ENCODE data around the gene EFNA2.
"Not testable (repeated sequence)": the region's sequence is repeated elsewhere in the genome, so short reads cannot be mapped to it uniquely, and the experiment has no call there.

EFNA2 gene

GRCh38 chr19:1318678-1319471, 33.2 kb downstream of the EFNA2 start:
- no peak for DNase-seq (ENCODE audit: low read depth)

GRCh38 chr19:1320282-1320650, 34.6 kb downstream of the EFNA2 start:
- DNase-seq (ENCODE audit: low read depth), result not testable (repeated sequence)

DNA sequence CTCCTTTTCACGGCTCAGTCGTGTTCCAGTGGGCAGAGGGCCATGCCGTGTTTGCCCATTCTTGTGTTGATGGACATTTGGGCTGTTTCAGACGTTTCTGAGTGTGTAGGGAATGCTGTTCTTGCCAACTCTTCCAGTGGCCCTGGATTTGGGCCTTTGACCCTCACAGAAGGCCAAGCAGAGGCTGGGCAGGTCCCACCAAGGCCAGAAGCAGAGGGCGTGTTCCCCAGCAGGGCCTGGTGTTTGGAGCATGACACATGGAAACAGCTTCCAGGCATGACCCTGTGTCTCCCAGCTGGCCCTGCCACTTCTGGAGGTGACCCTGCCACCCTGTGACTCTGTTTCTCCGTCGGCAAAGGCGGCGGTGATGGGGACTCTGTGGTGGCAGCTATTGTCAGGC, 35.9 kb downstream of the EFNA2 start:
- DNase-seq (ENCODE audit: low read depth), result no peak

DNA sequence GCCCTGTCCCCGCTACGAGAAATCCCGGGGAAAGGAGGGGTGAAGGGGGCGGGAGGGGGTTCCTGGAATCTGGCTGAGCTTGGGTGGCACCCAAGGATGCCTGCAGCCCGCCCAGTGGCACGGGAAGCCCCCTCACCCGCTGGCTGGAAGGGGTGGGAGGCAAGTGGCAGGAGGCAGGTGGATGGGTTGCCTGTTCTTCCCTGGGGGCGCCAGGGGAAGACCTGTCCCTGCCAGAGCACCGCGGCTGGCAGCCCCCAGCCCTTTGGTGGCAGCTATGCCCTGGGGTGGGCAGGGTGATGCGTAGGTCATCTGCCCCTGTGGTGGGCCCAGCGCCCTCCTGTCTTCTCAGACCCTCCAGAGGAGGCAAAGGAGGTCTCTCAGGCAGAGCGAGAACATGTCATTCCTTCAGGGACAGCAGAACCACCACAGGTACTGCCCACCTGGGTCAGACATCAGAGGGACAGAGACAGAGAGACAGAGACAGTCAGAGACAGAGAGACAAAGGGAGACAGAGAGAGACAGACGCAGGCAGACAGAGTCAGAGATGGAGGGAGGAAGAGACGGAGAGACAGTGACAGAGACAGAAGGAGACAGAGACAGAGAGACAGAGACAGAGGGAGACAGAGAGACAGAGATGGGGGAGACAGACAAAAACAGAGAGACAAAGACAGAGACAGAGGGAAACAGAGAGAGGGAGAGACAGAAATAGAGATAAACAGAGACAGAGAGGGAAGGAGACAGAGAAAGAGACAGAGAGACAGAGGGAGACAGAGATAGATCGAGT, 36.7 kb downstream of the EFNA2 start:
- DNase-seq (ENCODE audit: low read depth), result no peak

DNA sequence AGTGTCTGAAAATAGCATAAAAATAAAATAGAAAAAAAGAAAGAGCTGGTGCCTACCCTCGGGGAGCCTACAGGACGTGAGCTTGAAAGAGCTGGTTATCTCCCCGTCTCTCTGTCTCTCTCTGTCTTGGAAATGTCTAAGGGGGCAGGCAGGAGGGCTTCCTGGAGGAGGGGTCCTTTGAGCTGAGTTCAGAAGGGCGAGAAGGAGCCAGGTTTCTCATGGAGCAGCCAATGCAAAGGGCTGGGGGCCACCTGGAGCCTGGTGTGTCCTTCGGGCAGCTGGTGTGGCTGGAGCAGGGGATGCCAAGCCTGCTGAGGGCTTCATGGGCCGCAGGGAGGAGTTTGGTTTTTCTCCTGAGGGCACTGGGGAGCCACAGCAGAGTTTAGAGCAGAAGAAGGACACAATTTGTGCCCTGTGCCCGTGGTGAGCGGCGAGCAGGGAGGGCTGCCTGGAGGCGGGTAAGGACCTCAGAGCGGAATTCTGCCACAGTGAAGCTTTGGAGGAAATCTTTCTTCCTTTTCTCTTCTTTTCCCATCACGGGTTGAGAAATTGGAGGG, 38.7 kb downstream of the EFNA2 start:
- no peak for DNase-seq (ENCODE audit: low read depth)

- DNase-seq (ENCODE audit: low read depth), result peak; percentile 76
These were observed 39.3 kb downstream of the EFNA2 start for GRCh38 chr19:1324806-1325567.

DNA sequence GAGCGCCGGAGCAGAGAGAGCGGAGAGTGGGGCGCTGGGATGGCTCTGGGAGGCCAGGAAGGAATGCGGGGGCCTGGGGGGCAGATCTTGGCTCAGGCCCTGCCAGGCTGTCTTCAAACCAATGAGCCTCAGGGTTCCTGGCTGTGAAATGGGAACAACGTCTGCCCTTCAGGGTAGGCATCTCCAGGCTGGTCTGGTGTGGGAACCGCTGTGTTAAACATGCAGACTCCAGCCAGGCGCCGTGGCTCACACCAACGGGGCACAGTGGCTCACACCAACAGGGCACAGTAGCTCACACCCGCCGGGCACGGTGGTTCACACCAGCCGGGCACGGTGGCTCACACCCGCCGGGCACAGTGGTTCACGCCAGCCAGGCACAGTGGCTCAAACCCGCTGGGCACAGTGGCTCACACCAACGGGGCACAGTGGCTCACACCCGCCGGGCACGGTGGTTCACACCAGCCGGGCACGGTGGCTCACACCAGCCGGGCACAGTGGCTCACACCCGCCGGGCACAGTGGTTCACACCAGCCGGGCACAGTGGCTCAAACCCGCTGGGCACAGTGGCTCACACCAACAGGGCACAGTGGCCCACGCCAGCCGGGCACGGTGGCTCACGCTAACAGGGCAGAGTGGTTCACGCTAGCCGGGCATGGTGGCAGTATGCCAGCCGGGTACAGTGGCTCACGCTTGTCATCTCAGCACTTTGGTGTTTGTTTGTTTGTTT, 40.1 kb downstream of the EFNA2 start:
- DNase-seq (ENCODE audit: low read depth), result no peak

GRCh38 chr19:1327125-1327524, 41.5 kb downstream of the EFNA2 start:
- DNase-seq (ENCODE audit: low read depth), result no peak

DNA sequence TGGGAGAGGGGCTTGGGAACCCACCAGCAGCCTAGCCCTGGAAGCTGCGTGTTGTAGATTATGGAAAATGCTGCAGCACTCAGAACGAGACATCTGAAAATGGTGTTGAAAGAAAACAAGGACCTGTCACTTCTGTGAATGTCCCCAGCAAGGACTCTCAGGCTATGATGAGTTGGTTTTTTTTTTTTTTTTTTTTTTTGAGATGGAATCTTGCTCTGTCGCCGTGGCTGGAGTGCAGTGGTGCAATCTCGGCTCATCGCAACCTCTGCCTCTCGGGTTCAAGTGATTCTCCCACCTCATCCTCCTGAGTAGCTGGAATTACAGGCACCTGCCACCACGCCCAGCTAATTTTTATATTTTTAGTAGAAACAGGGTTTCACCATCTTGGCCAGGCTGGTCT, 46.5 kb downstream of the EFNA2 start:
- not testable (repeated sequence) for DNase-seq (ENCODE audit: low read depth)

GRCh38 chr19:1336079-1336684, 50.5 kb downstream of the EFNA2 start:
- no peak for DNase-seq (ENCODE audit: low read depth)

DNA sequence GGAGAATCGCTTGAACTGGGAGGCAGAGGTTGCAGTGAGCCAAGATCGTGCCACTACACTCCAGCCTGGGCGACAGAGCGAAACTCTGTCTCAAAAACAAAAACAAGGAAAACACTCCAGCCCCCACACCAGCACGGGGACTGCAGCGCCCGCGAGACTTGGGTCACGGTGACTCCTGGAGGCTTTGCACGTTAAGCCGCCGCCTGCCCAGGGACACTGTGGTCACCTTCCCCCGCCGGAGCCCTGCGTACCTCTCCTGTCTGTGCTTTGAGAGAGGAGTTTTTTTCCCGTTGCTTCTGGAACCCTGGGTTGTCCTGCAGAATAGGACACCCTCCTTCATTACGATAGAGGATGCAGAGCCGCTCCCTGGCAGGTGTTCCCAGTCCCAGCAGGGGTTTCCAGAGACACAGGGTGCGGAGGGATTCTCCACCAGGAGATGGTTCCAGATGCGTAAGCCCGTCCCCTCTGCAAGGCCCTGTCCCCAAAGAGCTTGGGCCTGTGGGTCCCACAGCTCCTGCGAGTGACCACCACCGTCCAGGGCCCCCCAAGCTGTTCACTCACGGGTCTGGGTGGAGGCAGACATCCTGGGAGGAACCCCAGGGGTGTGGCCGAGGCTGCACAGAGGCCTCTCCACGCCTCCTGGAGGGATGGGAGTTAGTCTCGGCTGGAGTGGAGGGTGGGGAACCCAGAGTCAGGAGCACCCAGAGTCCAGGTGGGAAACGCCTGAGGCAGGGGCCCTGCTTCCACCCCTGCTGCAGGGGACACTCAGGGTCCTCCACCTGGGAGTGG, 55.2 kb downstream of the EFNA2 start:
- no peak for DNase-seq (ENCODE audit: low read depth)

- no peak for DNase-seq (ENCODE audit: low read depth)
These were observed 57.4 kb downstream of the EFNA2 start for GRCh38 chr19:1343041-1343440.

GRCh38 chr19:1349211-1349610, 63.5 kb downstream of the EFNA2 start:
- DNase-seq (ENCODE audit: low read depth), result no peak

- no peak for DNase-seq (ENCODE audit: low read depth)
These were observed 65.2 kb downstream of the EFNA2 start for GRCh38 chr19:1350867-1351266.
